Osteoblast (primary cell): ENCODE measurements around the gene ABCA13. TPM values are rescaled to one million over a fixed set of nuclear protein-coding genes. Genes with fewer than 3 reads are reported as not detected.

ENCODE experiments used
- DNase-seq: peaks from one replicate; pipeline ENCODE4 v3.0.0; 2011; ENCODE audit warnings: low spot score, mixed read lengths; ENCODE audit not compliant: insufficient read length; ENCODE audit errors: missing footprints
- H2AFZ ChIP-seq: 2 replicates; pipeline ENCODE4 v1.6.0; 2011; ENCODE audit warnings: mild to moderate bottlenecking, low read length
- H3K27ac ChIP-seq: 2 replicates; pipeline ENCODE4 v1.5.1; 2011; ENCODE audit warnings: mild to moderate bottlenecking, low read depth, low read length, moderate library complexity
- H3K27me3 ChIP-seq: 2 replicates; pipeline ENCODE4 v1.6.0; 2012; ENCODE audit warnings: mild to moderate bottlenecking, control low read depth, inconsistent platforms, low read length, moderate library complexity; ENCODE audit not compliant: insufficient read depth
- H3K36me3 ChIP-seq: 2 replicates; pipeline ENCODE4 v1.5.1; 2011; ENCODE audit warnings: mild to moderate bottlenecking, low read length, control low read depth, moderate library complexity; ENCODE audit not compliant: insufficient read depth
- H3K4me1 ChIP-seq: 2 replicates; pipeline ENCODE4 v1.5.1; 2011; ENCODE audit warnings: mild to moderate bottlenecking, low read length, control low read depth, moderate library complexity; ENCODE audit not compliant: insufficient read depth
- H3K4me2 ChIP-seq: 2 replicates; pipeline ENCODE4 v1.6.0; 2011; ENCODE audit warnings: mild to moderate bottlenecking, low read length; ENCODE audit not compliant: insufficient read depth
- H3K4me3 ChIP-seq: fragments of 200-600 bp; sonication (generic); 3 replicates; pipeline ENCODE4 v1.5.1; 2012; ENCODE audit warnings: mild to moderate bottlenecking, low read length, inconsistent platforms; ENCODE audit not compliant: insufficient read depth
- H3K79me2 ChIP-seq: 2 replicates; pipeline ENCODE4 v1.6.0; 2012; ENCODE audit warnings: mild to moderate bottlenecking, low read length, control low read depth, inconsistent platforms; ENCODE audit not compliant: insufficient read depth
- H3K9me3 ChIP-seq: 2 replicates; pipeline ENCODE4 v1.5.1; 2011; ENCODE audit warnings: low read depth, low read length, control low read depth
- H4K20me1 ChIP-seq: 2 replicates; pipeline ENCODE4 v1.6.0; 2012; ENCODE audit warnings: mild to moderate bottlenecking, low read length, control low read depth; ENCODE audit not compliant: insufficient read depth
- total RNA-seq: library from RNA; depleted of rRNA; stranded (reverse); fragments of >200 nt; gene quantifications from 2 replicates; pipeline ENCODE4 v1.2.3, GENCODE V29; 2012
- TF ChIP-seq, protein P1 (sequence below): IDR thresholded peaks from 2 replicates; pipeline ENCODE4 v1.5.1; 2011; ENCODE audit warnings: mild to moderate bottlenecking, low read depth, low read length, moderate library complexity; ENCODE audit errors: extremely low read depth

ABCA13 gene
- total RNA-seq, 1 donor: 3.6 TPM

DNA sequence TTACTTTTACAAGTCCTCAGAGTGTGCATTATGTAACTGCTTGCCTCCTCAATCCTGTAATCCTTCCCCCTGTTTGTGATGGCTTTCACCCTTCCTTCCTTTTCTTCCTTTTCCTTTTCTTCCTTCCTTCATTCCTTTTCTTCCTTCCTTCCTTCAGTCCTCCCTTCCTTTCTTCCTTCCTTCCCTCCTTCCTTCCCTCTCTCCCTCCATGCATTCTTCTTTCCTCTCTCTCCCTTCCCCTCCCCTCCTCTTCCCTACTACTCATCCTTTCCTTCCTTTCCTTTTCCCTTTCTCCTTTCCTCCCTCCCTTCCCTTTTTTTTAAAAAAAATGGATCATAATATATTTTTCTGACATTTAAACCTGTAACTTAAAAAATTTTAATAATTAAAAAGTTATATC is 22.2 kb upstream of the ABCA13 start:
- Histone ChIP-seq H3K9me3 (no peaks in the 10 kb centered on the region), H2AFZ (no peak overlapping the region), H4K20me1 (no peaks in the 10 kb centered on the region), H3K79me2 (no peaks in the 10 kb centered on the region), H3K27ac (no peak overlapping the region), H3K36me3 (no peaks in the 10 kb centered on the region), H3K4me2 (no peak overlapping the region), H3K4me3 (no peak overlapping the region), H3K4me1 (no peaks in the 10 kb centered on the region), H3K27me3 (peaks cover 6% of the 10 kb centered on the region)
- no peak for DNase-seq
- TF ChIP-seq, protein P1, sequence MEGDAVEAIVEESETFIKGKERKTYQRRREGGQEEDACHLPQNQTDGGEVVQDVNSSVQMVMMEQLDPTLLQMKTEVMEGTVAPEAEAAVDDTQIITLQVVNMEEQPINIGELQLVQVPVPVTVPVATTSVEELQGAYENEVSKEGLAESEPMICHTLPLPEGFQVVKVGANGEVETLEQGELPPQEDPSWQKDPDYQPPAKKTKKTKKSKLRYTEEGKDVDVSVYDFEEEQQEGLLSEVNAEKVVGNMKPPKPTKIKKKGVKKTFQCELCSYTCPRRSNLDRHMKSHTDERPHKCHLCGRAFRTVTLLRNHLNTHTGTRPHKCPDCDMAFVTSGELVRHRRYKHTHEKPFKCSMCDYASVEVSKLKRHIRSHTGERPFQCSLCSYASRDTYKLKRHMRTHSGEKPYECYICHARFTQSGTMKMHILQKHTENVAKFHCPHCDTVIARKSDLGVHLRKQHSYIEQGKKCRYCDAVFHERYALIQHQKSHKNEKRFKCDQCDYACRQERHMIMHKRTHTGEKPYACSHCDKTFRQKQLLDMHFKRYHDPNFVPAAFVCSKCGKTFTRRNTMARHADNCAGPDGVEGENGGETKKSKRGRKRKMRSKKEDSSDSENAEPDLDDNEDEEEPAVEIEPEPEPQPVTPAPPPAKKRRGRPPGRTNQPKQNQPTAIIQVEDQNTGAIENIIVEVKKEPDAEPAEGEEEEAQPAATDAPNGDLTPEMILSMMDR: no peak

DNA sequence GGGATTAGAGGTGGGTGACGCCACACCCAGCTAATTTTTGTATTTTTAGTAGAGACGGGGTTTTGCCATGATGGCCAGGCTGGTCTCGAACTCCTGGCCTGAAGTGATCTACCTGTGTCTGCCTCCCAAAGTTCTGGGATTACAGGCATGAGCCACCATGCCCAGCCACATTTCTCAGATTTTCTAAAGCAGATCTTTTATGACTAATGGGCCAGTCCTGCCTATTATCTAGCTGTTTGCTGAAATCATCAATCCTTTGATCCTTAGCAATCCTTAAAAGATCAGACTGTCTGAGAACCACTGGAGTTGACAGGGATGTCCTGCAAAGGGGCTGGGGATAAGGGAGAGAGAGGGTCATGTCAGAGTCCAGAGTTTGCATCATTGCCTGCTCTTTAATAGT is 21.2 kb upstream of the ABCA13 start:
- H3K9me3 ChIP-seq: no peaks in the 10 kb centered on the region
- H3K4me2 ChIP-seq: no peak overlapping the region
- H4K20me1 ChIP-seq: no peaks in the 10 kb centered on the region
- H3K27ac ChIP-seq: no peak overlapping the region
- no peak for DNase-seq
- no peaks in the 10 kb centered on the region for H3K79me2 ChIP-seq
- H3K36me3 ChIP-seq: no peaks in the 10 kb centered on the region
- TF ChIP-seq, protein P1: no peak
- H3K27me3 ChIP-seq: peaks cover 6% of the 10 kb centered on the region
- no peaks in the 10 kb centered on the region for H3K4me1 ChIP-seq
- no peak overlapping the region for H2AFZ ChIP-seq
- H3K4me3 ChIP-seq: no peak overlapping the region

DNA sequence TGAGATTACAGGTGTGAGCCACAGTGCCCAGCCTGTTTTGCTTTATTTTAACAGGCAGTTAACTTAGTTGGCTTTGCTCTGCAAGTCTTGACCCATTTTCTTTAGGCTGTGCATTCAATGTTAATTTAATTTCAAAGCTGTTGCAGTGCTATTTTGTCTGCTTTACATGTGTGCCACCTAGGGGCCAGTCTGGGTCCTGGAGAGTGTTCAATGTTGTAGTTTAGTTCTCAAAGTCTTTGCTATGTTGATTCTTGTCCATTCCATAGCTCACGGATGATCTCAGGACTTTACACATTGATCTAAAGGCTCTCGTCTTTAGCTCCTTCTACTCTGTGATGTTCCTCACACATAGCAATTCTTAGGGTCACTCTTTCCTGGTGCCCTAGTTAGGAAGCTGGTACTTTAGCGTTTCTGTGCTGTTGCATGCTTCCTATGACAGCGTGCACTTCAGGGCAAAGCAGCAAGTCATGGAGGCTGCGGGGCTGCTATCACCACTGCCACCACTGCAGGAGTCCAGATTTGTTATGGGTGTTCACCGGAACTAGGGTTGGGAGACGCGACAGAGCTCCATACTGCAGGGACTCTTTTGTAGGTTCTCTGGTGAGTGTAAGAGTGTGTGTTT is 16.4 kb upstream of the ABCA13 start:
- H3K27ac ChIP-seq: no peak overlapping the region
- H3K79me2 ChIP-seq: no peaks in the 10 kb centered on the region
- no peak for DNase-seq
- H3K36me3 ChIP-seq: no peaks in the 10 kb centered on the region
- no peak overlapping the region for H3K4me2 ChIP-seq
- no peak overlapping the region for H2AFZ ChIP-seq
- H4K20me1 ChIP-seq: no peaks in the 10 kb centered on the region
- H3K9me3 ChIP-seq: no peaks in the 10 kb centered on the region
- TF ChIP-seq, protein P1: peak; percentile 84
- peaks cover 9% of the 10 kb centered on the region for H3K4me1 ChIP-seq
- no peak overlapping the region for H3K4me3 ChIP-seq
- no peaks in the 10 kb centered on the region for H3K27me3 ChIP-seq

DNA sequence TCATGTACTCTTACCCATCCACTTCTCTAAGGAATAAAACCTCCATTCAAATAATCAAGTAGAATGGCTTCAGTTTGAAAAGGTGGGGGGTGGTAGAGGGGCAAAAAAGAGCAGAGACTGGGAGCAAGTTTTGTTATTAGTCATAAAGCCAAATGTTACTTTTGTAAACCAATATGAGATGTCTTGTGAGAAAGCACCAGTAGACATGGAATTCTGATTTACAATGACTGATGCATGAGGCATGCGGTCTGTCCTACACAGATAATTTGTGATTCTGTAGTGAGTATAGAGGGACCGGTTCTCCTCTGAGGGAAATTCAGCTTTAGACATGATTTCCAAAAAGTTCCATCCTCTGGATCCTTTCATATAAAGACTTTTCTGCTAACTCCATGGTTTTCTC is 12.9 kb upstream of the ABCA13 start:
- Histone ChIP-seq H4K20me1 (no peaks in the 10 kb centered on the region), H3K36me3 (no peaks in the 10 kb centered on the region), H3K4me2 (peak overlapping the region; percentile 26), H3K27ac (no peak overlapping the region), H3K9me3 (no peaks in the 10 kb centered on the region), H3K27me3 (no peaks in the 10 kb centered on the region), H3K79me2 (no peaks in the 10 kb centered on the region), H2AFZ (peak overlapping the region; percentile 32), H3K4me1 (peaks cover 20% of the 10 kb centered on the region), H3K4me3 (no peak overlapping the region)
- TF ChIP-seq, protein P1: no peak
- DNase-seq: no peak
